Testis (tissue), 2 donors: Measurements from ENCODE around the gene SLC7A11.

Experiments
- POLR2A ChIP-seq: fragments of 450-650 bp; IDR thresholded peaks from one replicate; pipeline ENCODE4 v1.6.1; 2017; ENCODE audit warnings: antibody characterized with exemption, mild to moderate bottlenecking, moderate library complexity
- TF ChIP-seq, protein P1 (sequence below), 3 experiments: fragments of 450-650 bp in 2 of 3; fragments of 200-600 bp in 1 of 3; sonication (generic) in 1 of 3; IDR thresholded peaks; one replicate each; pipeline ENCODE4 v1.5.1; 2016 to 2019; ENCODE audit warnings: antibody characterized with exemption in 3 of 3, mild to moderate bottlenecking in 2 of 3, moderate library complexity in 1 of 3

DNA sequence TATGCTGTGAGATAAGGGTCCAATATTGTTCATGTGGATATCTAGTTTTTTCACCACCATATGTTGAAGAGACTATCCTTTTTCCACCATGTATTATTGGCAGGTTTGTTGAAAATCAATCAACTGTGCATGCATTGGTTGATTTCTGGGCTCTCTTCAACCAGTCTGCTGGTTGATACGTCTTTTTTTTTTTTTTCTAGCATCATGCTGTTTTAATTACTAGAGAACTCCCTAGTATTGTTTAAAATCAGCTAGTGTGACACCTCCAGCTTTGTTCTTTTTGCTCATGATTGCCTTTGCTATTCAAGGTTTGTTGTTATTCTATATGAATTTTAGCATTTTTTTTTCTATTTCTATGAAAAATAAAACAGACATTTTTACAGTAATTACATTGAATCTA, 123.9 kb downstream of the SLC7A11 start:
- TF ChIP-seq, protein P1, sequence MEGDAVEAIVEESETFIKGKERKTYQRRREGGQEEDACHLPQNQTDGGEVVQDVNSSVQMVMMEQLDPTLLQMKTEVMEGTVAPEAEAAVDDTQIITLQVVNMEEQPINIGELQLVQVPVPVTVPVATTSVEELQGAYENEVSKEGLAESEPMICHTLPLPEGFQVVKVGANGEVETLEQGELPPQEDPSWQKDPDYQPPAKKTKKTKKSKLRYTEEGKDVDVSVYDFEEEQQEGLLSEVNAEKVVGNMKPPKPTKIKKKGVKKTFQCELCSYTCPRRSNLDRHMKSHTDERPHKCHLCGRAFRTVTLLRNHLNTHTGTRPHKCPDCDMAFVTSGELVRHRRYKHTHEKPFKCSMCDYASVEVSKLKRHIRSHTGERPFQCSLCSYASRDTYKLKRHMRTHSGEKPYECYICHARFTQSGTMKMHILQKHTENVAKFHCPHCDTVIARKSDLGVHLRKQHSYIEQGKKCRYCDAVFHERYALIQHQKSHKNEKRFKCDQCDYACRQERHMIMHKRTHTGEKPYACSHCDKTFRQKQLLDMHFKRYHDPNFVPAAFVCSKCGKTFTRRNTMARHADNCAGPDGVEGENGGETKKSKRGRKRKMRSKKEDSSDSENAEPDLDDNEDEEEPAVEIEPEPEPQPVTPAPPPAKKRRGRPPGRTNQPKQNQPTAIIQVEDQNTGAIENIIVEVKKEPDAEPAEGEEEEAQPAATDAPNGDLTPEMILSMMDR (IDR thresholded peaks at IDR 0.05): no peak
- TF ChIP-seq POLR2A: no peak
